Heart left ventricle (tissue), 16 donors: ENCODE measurements around the gene FAM240B. TPM values are rescaled to one million over a fixed set of nuclear protein-coding genes. Genes with fewer than 3 reads are reported as not detected.
A peak's percentile ranks its signal among the peaks of the same experiment; 100 is the strongest.

Experiments used
- ATAC-seq, 4 donors: fragments of 200-7000 bp; cut with Tn5 transposase; one replicate each; pipeline ENCODE4 v1.9.1; 2020 to 2022; ENCODE audit warnings: moderate library complexity in 4 of 4, mild to moderate bottlenecking in 3 of 4, moderate number of reproducible peaks in 1 of 4
- DNase-seq, 5 donors: peaks; one replicate each; pipeline ENCODE4 v3.0.0-alpha.2; 2020
- H3K27ac ChIP-seq, 12 donors: fragments of 200-600 bp; sonication (generic) in 4 of 12; one replicate each; pipeline versions ENCODE4 v1.5.0 to v1.8.0; 2016 to 2022; ENCODE audit warnings: mild to moderate bottlenecking in 2 of 12
- H3K27me3 ChIP-seq, 9 donors: fragments of 200-600 bp; sonication (generic) in 2 of 9; one replicate each; pipeline versions ENCODE4 v1.5.1 to v1.8.0; 2016 to 2022; ENCODE audit warnings: mild to moderate bottlenecking in 3 of 9
- H3K36me3 ChIP-seq, 9 donors: fragments of 200-600 bp; sonication (generic) in 2 of 9; one replicate each; pipeline versions ENCODE4 v1.5.0 to v1.8.0; 2018 to 2022; ENCODE audit warnings: mild to moderate bottlenecking in 2 of 9
- H3K4me1 ChIP-seq, 12 donors: fragments of 200-600 bp; sonication (generic) in 4 of 12; one replicate each; pipeline versions ENCODE4 v1.5.0 to v1.8.0; 2016 to 2022; ENCODE audit warnings: mild to moderate bottlenecking in 3 of 12
- H3K4me3 ChIP-seq, 12 donors: fragments of 200-600 bp; sonication (generic) in 4 of 12; one replicate each; pipeline versions ENCODE4 v1.5.0 to v1.8.0; 2017 to 2022; ENCODE audit warnings: mild to moderate bottlenecking in 9 of 12, moderate library complexity in 4 of 12
- H3K9me3 ChIP-seq, 12 donors: fragments of 200-600 bp; sonication (generic) in 4 of 12; one replicate each; pipeline versions ENCODE4 v1.5.0 to v1.8.0; 2016 to 2022; ENCODE audit warnings: mild to moderate bottlenecking in 1 of 12
- POLR2A ChIP-seq, 2 donors: fragments of 450-650 bp; IDR thresholded peaks; one replicate each; pipeline ENCODE4 v1.6.1; 2017; ENCODE audit warnings: antibody characterized with exemption in 2 of 2, mild to moderate bottlenecking in 2 of 2, moderate library complexity in 2 of 2
- WGBS, 4 donors: extraction: QIAGEN DNeasy Blood & Tissue Kit in 2 of 4; methylation state at CpG; one replicate each; pipeline versions ENCODE4 v1.1.5 to v1.1.7; 2013 to 2018; 5-methylcytosine and 5-hydroxymethylcytosine counted together
- intact Hi-C, 10 donors: fragments of 100-400 bp; cut with DNase I; formaldehyde crosslinking; loops; one replicate each; pipeline versions ENCODE4 v1.11.1 to v1.14.2; 2022
- polyA plus RNA-seq, 2 donors: library from polyadenylated mRNA; stranded (reverse); fragments of 200-250 nt; gene quantifications; one replicate each; pipeline ENCODE4 v1.2.3, GENCODE V29; 2013
- total RNA-seq, 9 donors: library from RNA; depleted of rRNA in 2 of 9; stranded (reverse); fragments of >200 nt in 2 of 9; fragmentation: NEBNext Ultra II Directional in 3 of 9; extraction: Animal tissue kit (Norgen Biotek cat#: 25700) in 3 of 9; gene quantifications; one replicate each; pipeline versions ENCODE4 v1.1.0 to v1.2.4, GENCODE V29; 2016 to 2023
- TF ChIP-seq, protein P1 (sequence below), 12 donors: fragments of 200-600 bp; sonication (generic) in 4 of 12; IDR thresholded peaks; one replicate each; pipeline versions ENCODE4 v1.5.0 to v1.8.0; 2018 to 2022; ENCODE audit warnings: antibody characterized with exemption in 12 of 12, mild to moderate bottlenecking in 5 of 12
- donor health status: ischemic (EF 13 %, LVEDD 7.1; RV severe dilation, severe dysfunction).
- donor health status: healthy with polysubstance abuse.
- donor health status: DM: no; HTN: yes; CAD: no.
- donor health status: DM: no; HTN: no; CAD: no.
- donor health status: ischemic (EF 25% LVEDD 6.9; RV normal size, moderate dysfunction).
- donor health status: ischemic (EF 25% LVEDD 5.7; RV mildly dilated, moderate dysfunction).
- donor health status: healthy.
- donor health status: DM: yes; HTN: yes; CAD: no.
- donor health status: ischemic (EF 35%, LVEDD 5.7; RV mildly dilated, moderate dysfunction).
- donor health status: nonischemic (EF 11% LVEDD 7.7; RV severe dilation, severe dysfunction).
- donor health status: DM: yes; HTN: yes; CAD: no.
- donor health status: PGD.
- donor health status: ischemic (EF 29% LVEDD 5.4; RV normal size, mild dysfunction).
- donor health status: nonischemic (EF 23%, LVEDD 6.1; RV moderate dilation, normal function).

The FAM240B gene
- total and polyA plus RNA-seq, 11 donors = not detected

DNA sequence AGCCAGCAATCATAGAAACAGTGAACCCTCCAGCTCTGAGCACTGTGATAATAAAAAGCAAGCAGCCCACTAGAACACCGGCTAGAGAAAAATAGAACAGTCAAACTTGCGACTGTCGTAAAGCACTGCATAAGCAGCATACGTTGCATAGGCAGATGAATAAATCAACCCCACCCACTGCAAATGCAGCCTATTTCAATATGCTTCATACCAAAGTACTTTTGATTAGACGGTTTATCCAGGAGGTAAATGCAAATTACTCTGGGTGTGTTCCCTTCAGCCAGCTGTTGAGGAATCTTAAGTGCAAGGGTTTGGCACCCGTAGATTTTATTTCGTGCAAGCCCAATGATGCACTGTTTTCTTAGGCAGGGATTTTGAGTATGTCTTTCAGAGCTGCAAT, 67.4 kb downstream of the FAM240B start:
- peak in 2 of 4 donors; percentile 11 to 47 for ATAC-seq
- intact Hi-C loops = loop anchor here in 4 of 10 donors (10.0 kb wide), 2 partner anchors 52 to 58 kb away; no protein-coding TSS in a partner anchor

DNA sequence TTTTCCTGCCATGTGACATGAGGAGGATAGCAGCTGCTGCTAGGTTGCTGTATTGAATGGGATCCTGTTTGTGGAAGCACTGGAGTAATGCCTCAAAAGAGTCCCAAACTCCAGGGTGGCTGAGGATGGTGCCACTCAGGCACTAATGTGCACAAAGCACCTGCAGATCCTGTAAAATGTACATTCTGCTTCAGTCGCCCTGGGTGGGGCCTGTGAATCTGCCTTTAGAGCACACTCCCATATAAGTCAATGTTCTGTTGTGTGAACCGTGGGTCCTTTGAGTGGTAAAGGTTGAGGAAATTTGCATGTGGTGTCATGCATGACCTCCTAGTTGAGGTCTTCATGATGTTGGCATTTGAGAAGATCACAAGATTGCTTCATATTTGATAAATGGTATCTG, 67.9 kb downstream of the FAM240B start:
- H3K27ac ChIP-seq = peak overlapping the region in 11 of 12 donors; percentile 5 to 94 (median 76)
- H3K4me3 ChIP-seq = peak overlapping the region in 2 of 12 donors; percentile 19 to 44
- no peaks in the 10 kb centered on the region for H3K36me3 ChIP-seq
- H3K4me1 ChIP-seq = peaks cover 0 to 23% (median 0%) of the 10 kb centered on the region in 12 donors
- H3K27me3 ChIP-seq = peaks cover 0 to 5% (median 0%) of the 10 kb centered on the region in 9 donors
- ATAC-seq = no peak
- TF ChIP-seq POLR2A (IDR thresholded peaks at IDR 0.05) = no peak
- no peaks in the 10 kb centered on the region for H3K9me3 ChIP-seq
- intact Hi-C loops = loop anchor here in 4 of 10 donors (10.0 kb wide), 2 partner anchors 53 to 57 kb away; no protein-coding TSS in a partner anchor
- 37 to 52% (median 45%) methylated on average over 2 of the region's 2 CpGs for WGBS, 4 donors
- DNase-seq = no peak

More for the DNA sequence above, 67.4 kb downstream of the FAM240B start:
- no peaks in the 10 kb centered on the region for H3K36me3 ChIP-seq
- no peaks in the 10 kb centered on the region for H3K9me3 ChIP-seq
- no peak for DNase-seq
- peaks cover 0 to 5% (median 0%) of the 10 kb centered on the region in 9 donors for H3K27me3 ChIP-seq
- WGBS, 4 donors = 45 to 52% (median 50%) methylated on average over 7 of the region's 7 CpGs
- H3K4me1 ChIP-seq = peaks cover 0 to 23% (median 0%) of the 10 kb centered on the region in 12 donors
- peak overlapping the region in 8 of 12 donors; percentile 73 to 94 (median 77) for H3K27ac ChIP-seq
- peak overlapping the region in 3 of 12 donors; percentile 27 to 44 (median 36) for H3K4me3 ChIP-seq
- TF ChIP-seq POLR2A (IDR thresholded peaks at IDR 0.05) = no peak
- TF ChIP-seq, protein P1, sequence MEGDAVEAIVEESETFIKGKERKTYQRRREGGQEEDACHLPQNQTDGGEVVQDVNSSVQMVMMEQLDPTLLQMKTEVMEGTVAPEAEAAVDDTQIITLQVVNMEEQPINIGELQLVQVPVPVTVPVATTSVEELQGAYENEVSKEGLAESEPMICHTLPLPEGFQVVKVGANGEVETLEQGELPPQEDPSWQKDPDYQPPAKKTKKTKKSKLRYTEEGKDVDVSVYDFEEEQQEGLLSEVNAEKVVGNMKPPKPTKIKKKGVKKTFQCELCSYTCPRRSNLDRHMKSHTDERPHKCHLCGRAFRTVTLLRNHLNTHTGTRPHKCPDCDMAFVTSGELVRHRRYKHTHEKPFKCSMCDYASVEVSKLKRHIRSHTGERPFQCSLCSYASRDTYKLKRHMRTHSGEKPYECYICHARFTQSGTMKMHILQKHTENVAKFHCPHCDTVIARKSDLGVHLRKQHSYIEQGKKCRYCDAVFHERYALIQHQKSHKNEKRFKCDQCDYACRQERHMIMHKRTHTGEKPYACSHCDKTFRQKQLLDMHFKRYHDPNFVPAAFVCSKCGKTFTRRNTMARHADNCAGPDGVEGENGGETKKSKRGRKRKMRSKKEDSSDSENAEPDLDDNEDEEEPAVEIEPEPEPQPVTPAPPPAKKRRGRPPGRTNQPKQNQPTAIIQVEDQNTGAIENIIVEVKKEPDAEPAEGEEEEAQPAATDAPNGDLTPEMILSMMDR (IDR thresholded peaks at IDR 0.05) = no peak

DNA sequence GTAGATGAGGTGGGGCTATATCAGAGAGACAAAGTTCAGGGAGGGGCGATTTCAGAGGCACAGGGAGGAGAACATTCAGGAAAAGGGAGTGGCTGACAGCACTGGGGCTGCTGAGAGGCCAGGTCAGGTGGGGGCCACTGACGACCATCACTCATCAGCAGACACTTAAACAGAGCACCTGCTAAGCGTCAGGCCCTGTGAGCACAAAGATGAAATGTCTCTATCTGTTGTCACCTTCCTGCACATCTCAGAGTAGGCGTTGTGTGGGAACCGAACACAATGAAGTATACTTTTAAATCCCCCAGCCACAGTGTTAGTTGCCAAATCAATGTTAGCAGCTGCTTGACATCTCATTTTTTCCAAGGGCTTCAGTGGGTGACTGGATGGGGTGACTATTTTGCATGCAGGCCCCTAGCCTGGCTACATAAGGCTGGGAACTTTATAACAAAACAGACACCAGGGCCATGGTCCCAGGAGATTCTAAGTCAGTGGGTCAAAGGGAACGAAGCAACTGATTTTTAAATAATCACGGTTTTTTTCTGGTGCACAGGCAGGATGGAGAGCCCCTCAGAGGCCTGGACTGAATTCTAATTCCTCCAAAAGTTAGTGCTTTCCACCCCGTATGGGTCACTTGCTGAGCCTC, 68.4 kb downstream of the FAM240B start:
- DNase-seq (peak in 2 of 5 donors; percentile 41 to 61), ATAC-seq (peak; percentile 6 to 74 (median 56))
- H3K4me3 ChIP-seq = peak overlapping the region in 5 of 12 donors; percentile 15 to 48 (median 41)
- peak overlapping the region in 11 of 12 donors; percentile 5 to 94 (median 76) for H3K27ac ChIP-seq
- 19 to 24% (median 21%) methylated on average over 8 of the region's 8 CpGs for WGBS, 4 donors
- H3K4me1 ChIP-seq = peaks cover 0 to 23% (median 0%) of the 10 kb centered on the region in 12 donors
- intact Hi-C loops = loop anchor here in 4 of 10 donors (10.0 kb wide), 2 partner anchors 53 to 57 kb away; no protein-coding TSS in a partner anchor
- H3K9me3 ChIP-seq = no peaks in the 10 kb centered on the region
- TF ChIP-seq POLR2A (IDR thresholded peaks at IDR 0.05) = no peak
- TF ChIP-seq, protein P1 (IDR thresholded peaks at IDR 0.05) = no peak
- H3K27me3 ChIP-seq = peaks cover 0 to 5% (median 0%) of the 10 kb centered on the region in 9 donors
- H3K36me3 ChIP-seq = no peaks in the 10 kb centered on the region

DNA sequence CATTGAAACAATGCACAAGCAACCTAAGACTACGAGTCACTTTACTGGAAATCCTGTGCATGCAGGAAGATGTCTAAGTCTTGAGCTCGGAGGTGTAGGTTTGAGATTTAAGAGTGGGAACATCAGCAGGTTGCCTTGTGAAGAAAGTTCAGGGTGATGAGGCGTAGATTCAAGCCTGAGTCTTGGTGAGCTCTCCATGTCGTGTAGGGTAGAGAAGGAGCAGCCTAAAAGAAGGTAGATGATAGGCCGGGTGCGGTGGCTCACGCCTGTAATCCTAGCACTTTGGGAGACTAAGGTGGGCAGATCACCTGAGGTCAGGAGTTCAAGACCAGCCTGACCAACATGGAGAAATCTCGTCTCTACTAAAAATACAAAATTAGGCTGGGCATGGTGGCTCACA, 69.4 kb downstream of the FAM240B start:
- Histone ChIP-seq H3K36me3 (no peaks in the 10 kb centered on the region), H3K27ac (peak overlapping the region in 11 of 12 donors; percentile 8 to 94 (median 76)), H3K9me3 (no peaks in the 10 kb centered on the region), H3K4me3 (peak overlapping the region in 9 of 12 donors; percentile 0 to 48 (median 28)), H3K4me1 (peaks cover 0 to 21% (median 0%) of the 10 kb centered on the region in 12 donors), H3K27me3 (peaks cover 0 to 5% (median 0%) of the 10 kb centered on the region in 9 donors)
- 56 to 79% (median 73%) methylated on average over 8 of the region's 8 CpGs for WGBS, 4 donors
- no peak for TF ChIP-seq POLR2A (IDR thresholded peaks at IDR 0.05)
- TF ChIP-seq, protein P1 (IDR thresholded peaks at IDR 0.05) = no peak
- ATAC-seq (no peak), DNase-seq (no peak)
- intact Hi-C loops = loop anchor here in 4 of 10 donors (10.0 kb wide), 2 partner anchors 54 to 56 kb away; no protein-coding TSS in a partner anchor
